ENCODE measurements around the gene CCL22. TPM values are rescaled to one million over a fixed set of nuclear protein-coding genes. Genes with fewer than 3 reads are reported as not detected.

CCL22 gene
- total and polyA plus RNA-seq, 7 donors: 2.9 TPM; not detected in 6

DNA sequence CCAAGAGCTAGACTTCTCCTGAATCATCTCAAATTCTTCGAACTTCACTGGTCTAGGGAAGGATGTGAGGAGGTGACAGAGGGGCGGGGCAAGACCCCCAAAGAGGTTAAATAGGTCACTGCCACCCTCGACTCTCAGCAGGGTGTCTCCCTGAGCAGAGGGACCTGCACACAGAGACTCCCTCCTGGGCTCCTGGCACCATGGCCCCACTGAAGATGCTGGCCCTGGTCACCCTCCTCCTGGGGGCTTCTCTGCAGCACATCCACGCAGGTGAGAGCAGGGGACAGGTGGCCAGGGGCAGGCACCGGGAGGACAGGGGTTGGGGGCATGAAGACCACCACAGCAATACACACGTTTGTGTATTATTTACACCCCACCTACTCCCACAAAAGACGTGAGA is 55.1 kb downstream of the CCL22 start:
- Histone ChIP-seq H3K27me3 (no peaks in the 10 kb centered on the region), H3K9me3 (no peaks in the 10 kb centered on the region), H3K4me1 (peaks cover 0 to 23% (median 17%) of the 10 kb centered on the region in 4 donors), H3K4me3 (no peak overlapping the region), H3K27ac (no peak overlapping the region), H3K36me3 (no peaks in the 10 kb centered on the region)
- intact Hi-C loops (cut with DNase I): no loop called here
- TF ChIP-seq POLR2AphosphoS5 (IDR thresholded peaks at IDR 0.05) (no peak), POLR2A (IDR thresholded peaks at IDR 0.05) (no peak), EP300 (IDR thresholded peaks at IDR 0.05) (no peak)
- TF ChIP-seq, protein P1, sequence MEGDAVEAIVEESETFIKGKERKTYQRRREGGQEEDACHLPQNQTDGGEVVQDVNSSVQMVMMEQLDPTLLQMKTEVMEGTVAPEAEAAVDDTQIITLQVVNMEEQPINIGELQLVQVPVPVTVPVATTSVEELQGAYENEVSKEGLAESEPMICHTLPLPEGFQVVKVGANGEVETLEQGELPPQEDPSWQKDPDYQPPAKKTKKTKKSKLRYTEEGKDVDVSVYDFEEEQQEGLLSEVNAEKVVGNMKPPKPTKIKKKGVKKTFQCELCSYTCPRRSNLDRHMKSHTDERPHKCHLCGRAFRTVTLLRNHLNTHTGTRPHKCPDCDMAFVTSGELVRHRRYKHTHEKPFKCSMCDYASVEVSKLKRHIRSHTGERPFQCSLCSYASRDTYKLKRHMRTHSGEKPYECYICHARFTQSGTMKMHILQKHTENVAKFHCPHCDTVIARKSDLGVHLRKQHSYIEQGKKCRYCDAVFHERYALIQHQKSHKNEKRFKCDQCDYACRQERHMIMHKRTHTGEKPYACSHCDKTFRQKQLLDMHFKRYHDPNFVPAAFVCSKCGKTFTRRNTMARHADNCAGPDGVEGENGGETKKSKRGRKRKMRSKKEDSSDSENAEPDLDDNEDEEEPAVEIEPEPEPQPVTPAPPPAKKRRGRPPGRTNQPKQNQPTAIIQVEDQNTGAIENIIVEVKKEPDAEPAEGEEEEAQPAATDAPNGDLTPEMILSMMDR (IDR thresholded peaks at IDR 0.05): no peak
- 56 to 75% methylated on average over 7 of the region's 7 CpGs for WGBS, 2 donors
- no peak for DNase-seq

Small RNAs within 50 kb of the gene (small RNA-seq; reads per million reads assigned to genes)
- gene AC108081.1: 0 reads per million in 3 donors

Other genes starting within 250 kb of the CCL22 start
- 10 to 100 TPM; 60.1 to 81.3 (median 76.9) TPM for gene PSME3IP1, start 172.7 kb upstream of the CCL22 start, total RNA-seq
- 10 to 100 TPM; 70.5 to 75.4 (median 73.9) TPM for gene PSME3IP1, start 172.7 kb upstream of the CCL22 start, polyA plus RNA-seq
- 10 to 100 TPM; 30.6 to 42.7 (median 34.1) TPM for gene RSPRY1, start 172.5 kb upstream of the CCL22 start, total RNA-seq
- gene RSPRY1, start 172.5 kb upstream of the CCL22 start, polyA plus RNA-seq: 10 to 100 TPM; 12.6 to 17.8 (median 16.6) TPM
- 10 to 100 TPM; 64.7 to 85.6 (median 74.4) TPM for gene ARL2BP, start 113.5 kb upstream of the CCL22 start, total RNA-seq
- 10 to 100 TPM; 28.6 to 39.0 (median 36.8) TPM for gene ARL2BP, start 113.5 kb upstream of the CCL22 start, polyA plus RNA-seq
- 1 to 10 TPM in 3 of 4 donors, under 1 TPM in 1; 0.99 to 4.7 (median 2.8) TPM for gene PLLP, start 74.1 kb upstream of the CCL22 start, total RNA-seq
- gene PLLP, start 74.1 kb upstream of the CCL22 start, polyA plus RNA-seq: 10 to 100 TPM in 1 of 3 donors, 1 to 10 TPM in 2; 4.2 to 10.2 (median 8.0) TPM
- gene CX3CL1, start 13.7 kb downstream of the CCL22 start, total RNA-seq: 10 to 100 TPM in 1 of 4 donors, 1 to 10 TPM in 3; 3.5 to 18.6 (median 6.7) TPM
- 10 to 100 TPM in 1 of 3 donors, under 1 TPM in 2; 0.23 to 11.1 (median 0.60) TPM for gene CX3CL1, start 13.7 kb downstream of the CCL22 start, polyA plus RNA-seq
- not detected for gene CCL17, start 46.0 kb downstream of the CCL22 start, total RNA-seq
- 1 to 10 TPM in 1 of 3 donors, not detected in 2; 7.6 TPM for gene CCL17, start 46.0 kb downstream of the CCL22 start, polyA plus RNA-seq
- gene CIAPIN1, start 88.6 kb downstream of the CCL22 start, total RNA-seq: 10 to 100 TPM; 17.1 to 22.5 (median 20.1) TPM
- 10 to 100 TPM; 34.8 to 46.2 (median 45.2) TPM for gene CIAPIN1, start 88.6 kb downstream of the CCL22 start, polyA plus RNA-seq
- gene COQ9, start 88.7 kb downstream of the CCL22 start, total RNA-seq: 10 to 100 TPM; 61.4 to 74.5 (median 71.3) TPM
- 100 to 1,000 TPM in 2 of 3 donors, 10 to 100 TPM in 1; 91.6 to 154 (median 123) TPM for gene COQ9, start 88.7 kb downstream of the CCL22 start, polyA plus RNA-seq
- 100 to 1,000 TPM in 2 of 4 donors, 10 to 100 TPM in 2; 60.7 to 141 (median 101) TPM for gene POLR2C, start 103.9 kb downstream of the CCL22 start, total RNA-seq
- 10 to 100 TPM; 52.3 to 77.7 (median 60.1) TPM for gene POLR2C, start 103.9 kb downstream of the CCL22 start, polyA plus RNA-seq
- 10 to 100 TPM in 2 of 4 donors, 1 to 10 TPM in 2; 3.9 to 21.8 (median 10.1) TPM for gene DOK4, start 127.7 kb downstream of the CCL22 start, total RNA-seq
- 100 to 1,000 TPM; 102 to 147 (median 103) TPM for gene DOK4, start 127.7 kb downstream of the CCL22 start, polyA plus RNA-seq
- 10 to 100 TPM; 17.8 to 46.8 (median 21.0) TPM for gene CCDC102A, start 177.8 kb downstream of the CCL22 start, total RNA-seq
- gene CCDC102A, start 177.8 kb downstream of the CCL22 start, polyA plus RNA-seq: 1 to 10 TPM; 1.6 to 4.0 (median 2.4) TPM
- under 1 TPM in 1 of 4 donors, not detected in 3; 0.36 TPM for gene ADGRG5, start 183.9 kb downstream of the CCL22 start, total RNA-seq
- gene ADGRG5, start 183.9 kb downstream of the CCL22 start, polyA plus RNA-seq: 1 to 10 TPM in 1 of 3 donors, under 1 TPM in 2; 0.60 to 4.0 (median 0.69) TPM